ENCODE data around the gene TBC1D14. TPM values are rescaled to one million over a fixed set of nuclear protein-coding genes. Genes with fewer than 3 reads are reported as not detected.

TBC1D14 gene
- total and polyA plus RNA-seq, 10 of the 15 experiments (the other 5 are each of a cell fraction or from before 2014, with no cell fraction given) = 0.87 to 39.3 (median 30.1) TPM

DNA sequence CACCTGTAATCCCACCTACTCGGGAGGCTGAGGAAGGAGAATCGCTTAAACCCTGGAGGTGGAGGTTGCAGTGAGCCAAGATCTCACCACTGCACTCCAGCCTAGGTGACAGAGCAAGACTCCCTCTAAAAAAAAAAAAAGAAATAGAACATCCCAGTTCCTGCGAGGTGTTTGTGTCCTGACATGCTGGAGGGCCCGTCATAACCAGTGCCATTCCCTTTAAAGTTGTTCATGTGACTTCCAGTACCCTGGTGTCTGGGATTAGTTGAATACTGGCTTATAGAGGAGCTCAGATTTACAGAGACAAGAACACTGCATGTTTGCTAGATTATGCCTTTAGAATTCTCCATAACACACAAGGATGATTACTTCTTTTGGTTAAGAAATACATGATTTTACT, 95.9 kb downstream of the TBC1D14 start:
- Histone ChIP-seq H3K4me1 (ENCODE audit: control insufficient read depth, insufficient read depth, low read length) (no peaks in the 10 kb centered on the region), H3K79me2 (ENCODE audit: control insufficient read depth, insufficient read depth, low read length) (no peaks in the 10 kb centered on the region), H3K9ac (ENCODE audit: control insufficient read depth, insufficient read depth, low read length) (no peak overlapping the region), H3K4me2 (ENCODE audit: control insufficient read depth, insufficient read depth) (no peak overlapping the region), H3K4me3 (no peak overlapping the region), H2AFZ (ENCODE audit: control insufficient read depth, low read depth, low read length) (no peak overlapping the region), H4K20me1 (ENCODE audit: control insufficient read depth, insufficient read depth) (no peaks in the 10 kb centered on the region), H3K27ac (ENCODE audit: control insufficient read depth, insufficient read depth) (no peak overlapping the region), H3K27me3 (replicated peaks in 1 of 2; ENCODE audit: control insufficient read depth in 2 of 2, insufficient read depth in 2 of 2, low read length in 1 of 2) (no peaks in the 10 kb centered on the region), H3K9me3 (replicated peaks; ENCODE audit: control insufficient read depth, insufficient read depth, low read length) (no peaks in the 10 kb centered on the region), H3K36me3 (ENCODE audit: control insufficient read depth in 2 of 2, insufficient read depth in 2 of 2, low read length in 1 of 2) (peaks cover 19 to 28% of the 10 kb centered on the region in 2 experiments)
- intact Hi-C loops (cut with micrococcal nuclease; ENCODE audit: unreplicated experiment) (no loop called here), in situ Hi-C loops (cut with MboI) (no loop called here)
- no TSS peak for BruUV-seq (replicated peaks)
- no peak for FAIRE-seq
- POLR2A ChIA-PET = no interaction called here
- RAD21 ChIA-PET (ENCODE audit: unreplicated experiment) = no interaction called here
- ATAC-seq = no peak
- CTCF ChIA-PET = no interaction called here
- DNase-seq (ENCODE audit: low read depth, low spot score) = no peak
- TF ChIP-seq PAX5 (IDR thresholded peaks at IDR 0.05; ENCODE audit: borderline replicate concordance, low read depth, low read length) (no peak), GATAD2B (conservative IDR thresholded peaks at IDR 0.05; ENCODE audit: low read depth) (no peak), EED (IDR thresholded peaks at IDR 0.05; ENCODE audit: low read depth) (no peak), ZSCAN29 (IDR thresholded peaks at IDR 0.05) (no peak), CHD2 (IDR thresholded peaks at IDR 0.05; ENCODE audit: borderline replicate concordance, low read depth, low read length) (no peak), PRDM15 (CRISPR knock-in tag; IDR thresholded peaks at IDR 0.05) (no peak), STAT1 (conservative IDR thresholded peaks at IDR 0.05) (no peak), JUND (IDR thresholded peaks at IDR 0.05; ENCODE audit: low read depth, low read length) (no peak), NR2C1 (IDR thresholded peaks at IDR 0.05) (no peak), PBX3 (IDR thresholded peaks at IDR 0.05; ENCODE audit: insufficient replicate concordance, low read depth, low read length) (no peak)
- TF ChIP-seq, protein P1, sequence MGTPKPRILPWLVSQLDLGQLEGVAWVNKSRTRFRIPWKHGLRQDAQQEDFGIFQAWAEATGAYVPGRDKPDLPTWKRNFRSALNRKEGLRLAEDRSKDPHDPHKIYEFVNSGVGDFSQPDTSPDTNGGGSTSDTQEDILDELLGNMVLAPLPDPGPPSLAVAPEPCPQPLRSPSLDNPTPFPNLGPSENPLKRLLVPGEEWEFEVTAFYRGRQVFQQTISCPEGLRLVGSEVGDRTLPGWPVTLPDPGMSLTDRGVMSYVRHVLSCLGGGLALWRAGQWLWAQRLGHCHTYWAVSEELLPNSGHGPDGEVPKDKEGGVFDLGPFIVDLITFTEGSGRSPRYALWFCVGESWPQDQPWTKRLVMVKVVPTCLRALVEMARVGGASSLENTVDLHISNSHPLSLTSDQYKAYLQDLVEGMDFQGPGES (IDR thresholded peaks at IDR 0.05) = no peak
- SMC1A ChIA-PET (ENCODE audit: uncharacterized antibody, unreplicated experiment) = no interaction called here
- WGBS (ENCODE audit: insufficient coverage, insufficient replicate concordance, low lambda C conversion rate, missing lambda C conversion rate) = 98% methylated on average over 4 of the region's 4 CpGs
